DMS153 (cell line): ENCODE data around the gene TDO2.
"Not testable (repeated sequence)": the region's sequence is repeated elsewhere in the genome, so short reads cannot be mapped to it uniquely, and the experiment has no call there.

Experiments
- DNase-seq: peaks from one replicate; lab custom pipeline; 2025; lab: John Stamatoyannopoulos, UW

The TDO2 gene

DNA sequence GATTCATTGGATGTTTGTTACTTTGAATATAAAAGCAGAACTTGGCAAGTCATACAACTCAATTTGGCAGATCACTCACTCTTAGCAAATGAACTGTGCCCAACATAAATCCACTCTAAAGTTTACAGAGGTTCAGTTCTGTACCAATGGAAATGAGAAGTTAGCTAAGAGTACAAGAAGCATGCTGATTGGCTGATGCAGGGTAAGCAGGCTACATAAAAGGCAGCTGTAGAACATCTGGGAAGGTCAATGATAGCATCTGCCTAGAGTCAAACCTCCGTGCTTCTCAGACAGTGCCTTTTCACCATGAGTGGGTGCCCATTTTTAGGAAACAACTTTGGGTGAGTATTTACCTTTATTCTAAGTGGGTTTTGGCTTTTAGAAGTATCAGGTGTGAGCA is at the start of gene TDO2:
TSS of gene TDO2 (plus strand) at position 244 of the 400 bp plus-strand sequence. CDS start at position 307, 63 bp downstream.
- no peak for DNase-seq

DNA sequence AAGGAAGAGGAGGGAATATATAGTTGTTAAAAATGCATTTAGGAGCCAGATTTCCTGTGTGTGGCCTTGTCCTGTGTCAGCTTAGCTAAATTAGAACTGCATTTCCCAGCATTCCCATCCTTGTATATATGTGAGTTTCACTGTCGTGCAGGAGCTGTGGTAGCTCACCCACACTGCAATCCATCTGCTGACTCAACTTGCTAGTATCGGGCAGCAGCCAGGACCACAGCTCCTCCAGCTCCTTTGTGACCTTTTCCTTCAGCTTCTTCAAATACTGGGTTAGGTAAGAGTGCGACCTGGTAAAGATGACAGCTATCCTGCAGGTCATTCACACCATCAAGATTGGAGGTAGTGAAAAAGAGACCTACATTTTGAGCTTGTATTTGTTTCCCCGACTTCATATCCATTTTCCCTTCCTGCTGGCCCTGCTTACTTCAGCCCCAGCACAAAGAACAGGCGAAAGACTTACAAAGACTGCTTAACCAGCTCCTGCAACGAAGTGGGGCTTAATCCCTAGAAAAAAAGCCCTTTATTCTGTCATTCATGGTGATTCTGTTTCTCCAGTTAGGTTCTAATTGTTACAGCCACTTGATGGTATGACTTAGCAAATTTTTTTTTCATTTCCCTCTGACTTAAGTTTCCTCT is 48.8 kb upstream of the TDO2 start:
- DNase-seq, result peak; percentile 1

DNA sequence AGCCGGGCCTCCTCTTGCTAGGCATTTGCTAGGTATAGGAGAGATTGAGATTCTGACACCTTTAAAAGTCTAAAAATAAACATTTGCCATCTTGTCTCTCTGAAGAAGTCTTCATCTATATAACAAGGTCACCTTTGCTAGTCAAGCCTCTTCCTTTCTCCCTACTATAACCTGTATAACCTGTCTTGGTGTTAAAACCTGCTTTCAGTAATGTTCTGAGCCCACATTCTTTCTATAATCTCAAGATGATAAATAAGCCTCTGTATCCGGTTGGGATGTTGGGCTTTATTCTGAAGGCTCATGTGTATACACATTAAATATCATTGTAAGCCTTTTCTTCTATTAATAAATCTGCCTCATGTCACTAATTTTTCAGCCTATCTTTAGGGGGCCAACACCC is 47.6 kb upstream of the TDO2 start:
- DNase-seq, result no peak

DNA sequence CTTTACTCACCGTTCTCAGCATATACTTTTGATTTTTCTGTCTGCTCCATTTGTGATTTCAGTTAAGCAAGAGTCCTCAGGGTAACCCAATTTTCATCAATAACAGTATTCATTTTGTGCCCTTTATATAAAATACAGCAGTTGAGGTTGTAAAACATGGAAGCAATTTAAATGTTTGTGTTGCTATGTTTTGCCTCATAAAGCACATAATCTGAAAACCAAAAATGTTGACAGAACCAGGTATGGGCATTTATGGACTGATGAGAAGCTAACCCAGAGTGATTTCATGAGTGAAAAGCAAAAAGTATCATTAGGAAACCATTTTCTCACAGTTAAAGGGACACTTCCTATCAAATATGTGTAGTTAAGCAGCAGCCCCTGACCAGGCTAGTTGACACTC is 37.3 kb upstream of the TDO2 start, which contains the start of gene ASIC5:
TSS of gene ASIC5 (minus strand) at position 101 of the 400 bp plus-strand sequence. CDS start at position 50, 51 bp downstream.
- DNase-seq, result no peak

DNA sequence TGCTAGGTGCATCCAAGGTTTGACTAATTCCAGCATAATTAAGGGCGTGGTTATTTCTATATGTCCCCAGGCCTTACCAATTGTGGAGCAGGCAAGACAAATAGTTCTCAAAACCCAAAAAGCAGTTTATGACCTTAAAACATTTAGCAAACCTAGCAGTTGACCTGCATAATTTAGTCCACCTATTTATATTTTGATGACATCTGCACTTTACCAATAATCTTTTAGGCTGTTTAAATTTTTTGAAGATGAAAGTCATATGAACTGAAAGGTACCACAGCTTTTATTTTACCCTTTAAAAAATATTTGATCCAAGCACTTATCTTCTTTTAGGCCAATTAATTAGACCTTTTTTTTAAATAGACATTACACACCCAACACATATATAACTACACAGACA is 27.6 kb upstream of the TDO2 start:
- DNase-seq, result no peak

DNA sequence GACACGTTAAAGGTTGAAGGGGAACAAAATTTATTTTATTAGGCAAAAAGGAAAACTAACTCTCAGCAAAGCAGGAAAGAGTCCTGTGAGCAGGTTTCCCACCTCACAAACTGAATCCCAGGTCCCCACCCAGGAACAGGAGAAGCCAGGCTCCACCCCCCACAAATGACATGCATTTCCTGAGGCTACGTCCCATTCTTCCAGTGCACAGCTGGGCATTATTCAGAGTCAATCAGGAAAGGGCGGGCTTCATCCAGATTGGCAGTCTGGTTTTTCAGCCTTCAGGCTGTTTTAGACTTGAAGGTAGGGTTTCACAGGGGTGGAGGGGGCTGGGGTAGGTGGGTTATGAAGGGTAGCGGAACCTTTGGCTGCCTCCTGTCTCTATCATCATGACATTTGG is 25.5 kb upstream of the TDO2 start:
- no peak for DNase-seq

DNA sequence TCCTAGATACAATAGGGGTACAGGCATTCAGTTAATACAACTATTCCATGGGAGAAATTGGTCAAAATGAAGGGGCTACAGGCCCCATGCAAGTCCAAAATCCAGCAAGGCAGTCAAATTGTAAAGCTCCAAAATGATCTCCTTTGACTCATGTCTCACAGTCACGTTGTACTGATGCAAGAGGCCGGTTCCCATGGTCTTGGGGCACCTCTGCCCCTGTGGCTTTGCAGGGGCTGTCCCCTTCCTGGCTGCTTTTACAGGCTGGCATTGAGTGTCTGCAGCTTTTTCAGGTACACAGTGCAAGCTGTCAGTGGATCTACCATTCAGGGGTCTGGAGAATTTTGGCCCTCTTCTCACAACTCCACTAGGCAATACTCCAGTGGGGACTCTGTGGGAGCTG is 24.9 kb upstream of the TDO2 start:
- no peak for DNase-seq

DNA sequence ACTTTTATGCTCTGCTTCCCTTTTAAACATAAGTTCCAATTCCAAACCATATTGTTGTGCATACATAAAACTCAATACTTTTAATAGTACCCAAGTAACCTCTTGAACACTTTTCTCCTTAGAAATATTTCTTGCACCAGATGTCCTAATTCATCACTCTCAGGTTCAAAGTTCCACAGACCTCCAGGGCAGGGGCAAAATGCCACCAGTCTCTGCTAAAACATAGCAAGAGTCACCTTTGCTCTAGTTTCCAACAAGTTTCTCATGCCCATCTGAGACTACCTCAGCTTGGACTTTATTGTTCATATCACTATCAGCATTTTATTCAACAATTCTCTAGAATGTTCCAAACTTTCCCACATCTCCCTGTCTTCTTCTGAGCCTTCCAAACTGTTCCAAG is 23.7 kb upstream of the TDO2 start:
- no peak for DNase-seq

DNA sequence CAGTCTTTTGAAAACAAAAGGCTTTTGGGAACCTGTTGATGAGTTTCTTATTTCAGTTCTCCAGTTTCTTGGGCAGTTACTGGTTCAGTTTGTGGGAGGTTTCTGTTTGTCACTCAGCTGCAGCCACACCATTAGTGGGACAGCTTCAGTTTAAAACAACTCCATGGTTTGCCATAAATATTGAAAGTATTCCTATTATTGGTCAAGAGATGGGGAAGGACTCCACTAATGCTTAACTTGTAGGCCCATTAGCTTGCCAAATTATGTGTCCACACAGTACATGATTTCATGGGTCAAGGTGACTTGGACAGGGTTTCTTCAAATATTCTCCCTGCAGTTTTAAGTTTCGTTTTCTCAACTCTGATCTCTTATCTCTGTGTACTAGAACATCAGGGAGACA is 21.9 kb upstream of the TDO2 start:
- no peak for DNase-seq

DNA sequence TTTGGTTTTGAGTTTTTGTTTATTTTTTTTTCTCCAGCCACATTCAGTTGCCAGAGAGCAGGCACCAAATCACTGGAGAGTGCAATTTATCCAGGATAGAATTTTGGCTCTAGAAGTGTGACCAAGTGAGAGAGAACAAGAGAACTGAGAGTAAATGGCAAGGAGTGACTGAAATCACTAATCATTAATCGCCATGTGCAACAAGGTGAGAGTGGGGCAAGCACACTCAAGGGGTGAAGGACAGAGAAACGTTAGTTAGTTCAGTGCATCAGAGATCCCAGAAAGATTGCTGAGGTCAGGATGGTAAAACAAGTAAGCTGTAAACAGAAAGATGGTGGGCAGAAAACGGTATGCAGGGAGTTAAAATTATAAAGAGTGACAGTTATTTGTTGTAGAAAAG is 19.6 kb upstream of the TDO2 start:
- no peak for DNase-seq

DNA sequence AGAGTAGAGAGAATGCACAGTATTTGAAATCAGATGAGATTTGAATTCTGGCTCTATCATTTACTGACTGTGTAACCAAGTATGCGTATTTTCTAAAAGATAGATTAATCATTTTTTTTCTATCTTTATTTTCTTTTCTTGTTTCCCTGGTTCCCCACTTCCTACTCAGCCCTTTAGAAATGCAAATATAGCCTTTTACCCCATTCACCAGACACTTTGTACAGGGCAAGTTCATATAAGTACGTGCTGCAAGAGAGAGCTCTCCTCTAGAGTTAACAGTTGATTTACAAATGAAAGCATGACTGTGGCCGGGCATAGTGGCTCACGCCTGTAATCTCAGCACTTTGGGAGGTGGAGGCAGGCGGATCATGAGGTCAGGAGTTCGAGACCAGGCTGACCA is 17.8 kb upstream of the TDO2 start:
- no peak for DNase-seq

DNA sequence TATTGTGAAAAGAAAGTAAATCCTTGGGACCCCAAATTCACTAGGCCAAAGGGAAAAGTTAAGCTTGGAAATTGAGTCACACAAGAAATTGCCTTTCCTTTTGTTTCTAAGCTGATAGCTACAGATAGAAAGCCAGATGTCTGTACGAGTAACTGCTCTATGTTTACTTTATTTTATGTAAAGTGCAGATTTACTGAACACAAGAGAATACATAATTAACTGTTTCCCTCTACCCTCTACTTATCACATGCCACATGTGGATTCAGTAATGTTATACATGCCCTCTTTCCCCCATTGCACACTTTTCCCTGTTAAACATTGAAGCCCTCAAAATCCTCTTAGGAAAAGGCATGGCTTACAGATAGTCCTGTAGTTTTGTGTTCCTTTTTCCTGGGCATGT is 16.5 kb upstream of the TDO2 start:
- DNase-seq, result no peak

DNA sequence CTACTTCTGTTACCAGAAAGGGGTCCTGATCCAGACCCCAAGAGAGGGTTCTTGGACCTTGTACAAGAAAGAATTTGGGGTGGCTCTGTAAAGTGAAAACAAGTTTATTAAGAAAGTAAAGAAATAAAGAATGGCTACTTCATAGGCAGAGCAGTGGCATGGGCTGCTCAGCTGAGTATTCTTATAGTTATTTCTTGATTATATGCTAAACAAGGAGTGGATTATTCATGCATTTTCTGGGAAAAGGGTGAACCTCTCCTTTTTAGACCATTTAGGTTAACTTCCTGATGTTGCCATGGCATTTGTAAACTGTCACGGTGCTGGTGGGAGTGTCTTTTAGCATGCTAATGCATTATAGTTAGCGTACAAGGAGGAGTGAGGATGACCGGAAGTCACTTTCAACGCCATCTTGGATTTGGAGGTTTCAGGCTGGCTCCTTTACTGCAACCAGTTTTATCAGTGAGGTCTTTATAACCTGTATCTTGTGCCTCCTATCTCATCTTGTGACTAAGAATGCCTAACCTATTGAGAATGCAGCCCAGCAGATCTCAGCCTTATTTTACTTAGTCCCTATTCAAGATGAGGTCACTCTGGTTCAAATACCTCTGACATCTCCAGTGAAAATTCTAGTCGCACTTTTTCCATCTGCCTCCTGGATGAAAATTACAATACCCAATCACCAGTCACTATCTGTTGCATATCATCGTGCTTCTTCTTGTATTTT is 15.5 kb upstream of the TDO2 start:
- DNase-seq, result no peak

DNA sequence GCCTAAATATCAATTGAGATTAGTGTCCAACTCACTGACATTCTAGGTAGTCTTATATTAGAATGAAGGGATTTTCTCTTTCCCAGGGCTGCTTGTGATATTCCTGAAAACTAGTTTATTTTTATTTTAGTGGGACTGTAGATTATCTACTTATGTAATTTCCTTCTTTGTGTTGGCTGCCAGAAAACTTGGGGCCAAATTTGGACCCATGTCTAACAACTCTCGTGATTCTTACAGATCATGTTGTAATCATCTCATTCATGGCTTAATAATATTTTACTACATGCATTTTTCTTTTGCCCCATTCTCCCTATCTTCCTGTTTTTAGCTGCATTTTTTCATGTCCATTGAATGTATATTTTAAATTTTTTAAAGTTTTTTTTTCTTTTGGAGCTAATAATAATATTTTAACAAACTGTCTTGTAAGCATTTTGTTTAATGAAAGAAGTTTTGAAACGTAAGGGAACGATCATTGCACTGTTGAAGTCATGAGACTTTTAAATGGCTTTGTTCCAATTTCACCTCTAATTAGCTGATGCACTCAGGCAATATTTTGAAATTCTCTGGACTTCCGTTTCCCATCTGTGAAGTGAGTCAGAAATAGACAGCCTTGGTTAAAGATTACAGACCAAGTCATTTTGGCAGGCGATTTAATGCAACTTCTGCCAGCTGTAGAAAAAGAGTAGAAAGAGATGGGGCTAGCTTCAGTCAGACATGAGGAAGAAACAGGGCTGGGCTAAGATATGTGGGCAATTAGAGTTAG is 14.3 kb upstream of the TDO2 start:
- no peak for DNase-seq

DNA sequence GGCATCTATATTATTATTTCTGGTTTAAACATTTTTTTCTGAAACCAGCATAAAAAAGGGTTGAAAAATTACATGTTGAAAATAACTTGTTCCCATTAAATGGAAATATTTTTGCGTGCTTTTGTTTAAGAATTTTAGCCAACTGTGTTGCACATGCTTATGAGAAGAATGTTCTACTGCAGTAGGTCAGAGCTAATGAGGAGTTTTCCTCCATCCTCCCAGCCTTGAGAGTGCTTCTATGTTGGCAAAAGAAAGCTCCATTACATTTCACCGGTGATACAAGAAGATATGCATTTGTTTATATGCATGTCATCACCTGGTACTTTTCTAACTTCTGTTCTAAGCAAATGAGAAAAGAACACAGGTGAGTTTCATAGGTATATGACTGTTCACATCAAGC is 13.6 kb upstream of the TDO2 start:
- no peak for DNase-seq

DNA sequence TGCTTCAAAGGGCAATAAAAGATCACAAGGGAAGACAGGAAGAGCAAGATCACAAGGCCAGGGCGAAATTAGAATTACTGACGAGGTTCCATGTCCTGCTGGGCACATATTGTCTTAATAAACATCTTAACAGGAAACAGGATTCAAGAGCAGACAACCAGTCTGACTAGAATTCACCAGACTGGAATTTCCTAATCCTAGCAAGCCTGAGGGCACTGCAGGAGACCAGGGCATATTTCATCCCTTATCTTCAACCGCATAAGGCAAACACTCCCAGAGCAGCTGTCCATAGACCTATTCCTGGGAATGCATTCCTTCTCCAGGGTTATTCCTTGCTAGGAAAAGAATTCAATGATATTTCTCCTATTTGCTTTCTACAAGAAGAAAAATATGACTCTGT is 12.4 kb upstream of the TDO2 start:
- no peak for DNase-seq

DNA sequence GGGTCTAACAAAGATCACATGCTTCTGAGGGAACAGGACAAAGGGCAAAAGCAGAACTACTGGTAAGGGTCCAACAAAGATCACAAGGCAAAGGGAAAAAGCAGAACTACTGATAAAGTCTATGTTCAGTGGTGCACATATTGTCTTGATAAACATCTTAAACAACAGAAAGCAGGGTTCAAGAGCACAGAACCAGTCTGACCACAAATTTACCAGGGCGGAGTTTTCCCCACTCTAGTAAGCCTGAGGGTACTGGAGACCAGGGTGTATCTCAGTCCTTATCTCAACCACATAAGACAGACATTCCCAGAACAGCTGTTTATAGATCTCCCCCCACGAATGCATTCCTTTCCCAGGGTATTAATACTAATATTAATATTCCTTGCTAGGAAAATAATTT is 5.1 kb upstream of the TDO2 start:
- not testable (repeated sequence) for DNase-seq

DNA sequence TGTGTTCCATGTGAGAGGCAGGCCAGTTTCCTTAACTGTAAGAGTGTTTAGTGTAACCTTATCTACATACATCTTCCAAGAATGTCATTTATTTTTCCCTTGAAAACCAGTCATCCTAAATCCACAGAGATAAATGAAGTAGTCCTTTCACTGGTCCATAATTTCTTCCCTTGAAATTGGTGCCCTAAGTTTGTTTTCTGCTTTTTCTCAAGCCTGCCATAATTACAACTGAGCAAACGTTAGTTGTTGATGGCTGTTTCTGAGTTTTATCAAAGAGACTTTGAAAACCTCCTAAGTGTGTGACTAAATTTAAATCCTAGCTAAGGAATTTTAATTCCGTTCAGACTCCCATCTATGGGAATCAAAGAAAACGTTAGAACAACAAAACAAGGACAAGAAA is 3.6 kb upstream of the TDO2 start:
- no peak for DNase-seq

DNA sequence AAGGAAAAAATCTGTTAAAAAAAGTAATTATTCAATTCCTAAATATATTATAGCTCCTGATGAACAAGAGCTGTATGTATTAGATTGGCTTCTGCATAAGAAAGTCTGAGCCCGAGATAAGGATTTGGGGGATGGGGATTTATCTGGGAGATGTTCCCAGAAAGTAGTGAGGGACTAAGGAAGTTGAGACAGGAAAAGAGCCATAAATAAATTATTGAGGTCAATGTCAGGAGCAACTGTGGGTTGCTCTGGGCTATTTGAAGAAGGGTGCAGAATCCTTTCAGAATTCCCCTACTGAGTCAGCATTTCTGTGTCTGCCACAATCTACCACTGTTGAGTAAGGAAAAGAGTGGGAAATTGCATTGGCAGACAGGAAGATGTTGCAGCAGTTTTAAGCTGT is 3.1 kb upstream of the TDO2 start:
- no peak for DNase-seq

DNA sequence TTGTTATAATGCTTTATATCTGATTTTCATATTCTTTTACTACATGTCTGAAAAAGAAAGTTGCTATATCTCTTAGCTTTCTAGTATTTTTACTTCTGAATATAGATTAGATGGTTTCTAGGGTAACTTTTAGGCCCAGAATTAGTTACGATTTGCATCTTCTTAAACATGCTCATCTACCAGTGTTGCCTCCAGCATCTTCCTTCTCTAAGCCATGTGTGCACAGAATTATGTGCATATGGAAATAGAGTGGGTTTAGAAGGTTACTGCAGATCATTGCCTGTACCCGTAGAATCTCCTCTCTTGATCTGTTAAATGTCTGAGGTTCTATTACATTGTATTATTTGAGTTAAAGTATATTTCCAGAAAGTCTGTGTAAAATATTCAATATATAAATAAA is 2.5 kb upstream of the TDO2 start:
- DNase-seq, result no peak

DNA sequence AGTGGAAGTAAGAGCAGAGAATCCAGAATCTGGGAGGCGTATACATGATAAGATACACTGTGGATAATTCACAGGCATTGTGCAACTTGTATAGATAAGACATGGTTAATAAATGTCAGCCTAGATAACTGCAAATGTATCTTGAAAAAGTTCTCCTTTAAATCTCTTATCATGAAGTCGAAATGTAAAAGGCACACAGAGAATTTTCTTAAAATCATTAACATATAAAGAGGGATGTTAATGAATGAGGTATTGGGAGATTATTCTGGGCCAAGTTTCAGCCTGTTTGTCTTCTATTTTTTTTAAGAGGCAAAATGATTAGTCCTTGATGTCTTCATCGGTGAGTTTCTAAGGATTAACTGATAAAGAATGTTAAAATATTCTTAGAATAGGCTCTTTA is 835 bp downstream of the TDO2 start:
- DNase-seq, result no peak

DNA sequence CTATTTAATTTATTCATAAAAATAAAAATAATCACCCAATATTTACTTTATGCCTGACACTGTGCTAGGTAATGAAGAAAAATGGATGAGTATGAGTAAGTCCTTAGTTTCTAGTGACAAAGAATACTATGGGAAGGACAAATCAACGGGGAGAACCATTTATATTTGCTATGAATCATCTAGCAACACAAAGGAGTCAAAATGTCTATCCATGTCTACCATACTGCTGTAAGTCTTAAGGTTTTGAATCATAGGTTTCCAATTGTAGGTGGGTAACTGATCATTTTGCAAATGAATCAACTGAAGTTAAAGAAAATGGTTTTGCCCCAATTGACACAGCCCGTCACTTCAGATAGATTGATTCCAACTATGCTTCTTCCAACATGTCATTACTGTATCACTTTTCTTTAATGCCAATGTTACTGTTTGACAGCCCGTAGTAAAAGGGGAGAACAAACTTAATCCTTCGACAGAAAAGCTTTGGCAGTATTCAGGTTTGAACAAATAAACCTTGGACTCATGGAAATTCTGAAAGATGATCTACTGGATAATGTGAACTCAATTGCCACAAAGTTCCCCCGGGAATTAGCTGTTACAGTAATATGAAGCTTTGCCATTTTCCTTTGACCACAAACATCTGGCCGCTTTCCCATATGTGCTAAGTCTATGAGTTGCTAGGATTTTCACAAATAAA is 3.2 kb downstream of the TDO2 start:
- DNase-seq, result peak; percentile 63

DNA sequence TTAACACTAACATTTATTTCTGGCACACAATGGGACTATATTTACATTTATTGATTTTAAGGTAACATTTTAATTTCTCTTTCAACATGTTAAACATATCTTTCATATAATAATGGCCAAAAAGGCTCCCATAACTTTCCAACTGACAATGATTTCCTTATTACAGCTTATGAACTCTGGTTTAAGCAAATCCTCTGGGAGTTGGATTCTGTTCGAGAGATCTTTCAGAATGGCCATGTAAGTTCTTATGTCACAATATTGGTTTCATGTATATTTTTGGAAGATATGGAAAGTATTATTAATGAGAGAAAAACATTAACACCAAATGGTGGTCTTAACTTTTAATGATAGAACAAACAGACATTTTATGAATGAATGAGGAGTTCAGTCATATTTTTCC is 4.1 kb downstream of the TDO2 start:
- no peak for DNase-seq
